ENCODE data around the gene MYOM3.

GRCh38 chr1:24109166-24109483 lies 2.8 kb downstream of the MYOM3 start:
- TF ChIP-seq CTCF (IDR thresholded peaks at IDR 0.05; ENCODE audit: low read depth, low read length, poor library complexity, severe bottlenecking) (no peak), EZH2phosphoT487 (IDR thresholded peaks at IDR 0.05; ENCODE audit: borderline replicate concordance, low read length) (no peak)

Measured in DOHH2 (cell line).